Neural cell (in vitro differentiated cells): Measurements from ENCODE around the gene ARHGAP24. TPM values are rescaled to one million over a fixed set of nuclear protein-coding genes. Genes with fewer than 3 reads are reported as not detected.

ENCODE experiments used
- H2AFZ ChIP-seq: fragments of 200-600, 300-800 bp; sonication (generic), shearing (Covaris generic); 2 replicates; pipeline ENCODE4 v1.6.0; 2014; ENCODE audit warnings: low read depth, mild to moderate bottlenecking, antibody characterized with exemption, low read length, moderate library complexity
- H3F3A ChIP-seq: fragments of 200-600 bp; shearing (Covaris generic); 2 replicates; pipeline ENCODE4 v1.6.1; 2016; ENCODE audit warnings: mild to moderate bottlenecking, moderate library complexity, mixed read lengths, antibody characterized with exemption, low read length; ENCODE audit not compliant: insufficient read depth, poor library complexity, severe bottlenecking
- H3K27ac ChIP-seq: fragments of 200-600, 300-800 bp; sonication (generic), shearing (Covaris generic); 2 replicates; pipeline ENCODE4 v1.5.1; 2014; ENCODE audit warnings: mild to moderate bottlenecking, low read length, moderate library complexity
- H3K27me3 ChIP-seq: fragments of 300-800, 200-600 bp; sonication (generic), shearing (Covaris generic); 2 replicates; pipeline ENCODE4 v1.6.0; 2014; ENCODE audit warnings: mild to moderate bottlenecking, low read depth, low read length, moderate library complexity; ENCODE audit not compliant: insufficient read depth
- H3K36me3 ChIP-seq: fragments of 300-800, 200-600 bp; sonication (generic), shearing (Covaris generic); 2 replicates; pipeline ENCODE4 v1.5.1; 2014; ENCODE audit warnings: mild to moderate bottlenecking, antibody characterized with exemption, low read length, moderate library complexity; ENCODE audit not compliant: insufficient read depth
- H3K4me2 ChIP-seq: fragments of 300-800, 200-600 bp; sonication (generic), shearing (Covaris generic); 2 replicates; pipeline ENCODE4 v1.6.0; 2014; ENCODE audit warnings: mild to moderate bottlenecking, low read length
- H3K4me3 ChIP-seq: fragments of 300-800, 200-600 bp; sonication (generic), shearing (Covaris generic); 2 replicates; pipeline ENCODE4 v1.5.1; 2014; ENCODE audit warnings: mild to moderate bottlenecking, low read length, moderate library complexity
- H3K79me2 ChIP-seq: fragments of 200-600 bp; shearing (Covaris generic); replicated peaks from 2 replicates; pipeline ENCODE4 v1.6.0; 2014; ENCODE audit warnings: mild to moderate bottlenecking, low read length, moderate library complexity; ENCODE audit not compliant: insufficient read depth
- H3K9ac ChIP-seq: fragments of 300-800, 200-600 bp; sonication (generic), shearing (Covaris generic); 2 replicates; pipeline ENCODE4 v1.6.1; 2016; ENCODE audit warnings: mild to moderate bottlenecking, low read length, mixed read lengths
- H3K9me2 ChIP-seq: fragments of 200-600 bp; shearing (Covaris generic); 2 replicates; pipeline ENCODE4 v1.6.1; 2016; ENCODE audit warnings: mild to moderate bottlenecking, low read length, mixed read lengths; ENCODE audit not compliant: insufficient read depth
- H3K9me3 ChIP-seq: fragments of 200-600, 300-800 bp; sonication (generic), shearing (Covaris generic); 2 replicates; pipeline ENCODE4 v1.6.1; 2016; ENCODE audit warnings: mild to moderate bottlenecking, mixed run types, low read length, moderate library complexity, mixed read lengths
- H4K20me1 ChIP-seq: fragments of 200-600 bp; shearing (Covaris generic); 2 replicates; pipeline ENCODE4 v1.6.1; 2016; ENCODE audit warnings: mild to moderate bottlenecking, mixed run types; ENCODE audit not compliant: insufficient read depth
- CTCF ChIP-seq: fragments of 450-650 bp; IDR thresholded peaks from 2 replicates; pipeline ENCODE4 v1.5.1; 2014; ENCODE audit warnings: antibody characterized with exemption, mild to moderate bottlenecking, moderate library complexity; ENCODE audit not compliant: poor library complexity, severe bottlenecking
- EP300 ChIP-seq: fragments of 450-650 bp; conservative IDR thresholded peaks from 2 replicates; pipeline ENCODE4 v1.6.1; 2014; ENCODE audit warnings: antibody characterized with exemption, mild to moderate bottlenecking, moderate library complexity; ENCODE audit not compliant: poor library complexity, severe bottlenecking
- EZH2 ChIP-seq: fragments of 200-600, 300-800 bp; shearing (Covaris generic), sonication (generic); IDR thresholded peaks from 2 replicates; pipeline ENCODE4 v1.6.1; 2014; ENCODE audit warnings: antibody characterized with exemption, low read length, borderline replicate concordance, mild to moderate bottlenecking; ENCODE audit not compliant: insufficient read depth, poor library complexity, severe bottlenecking
- MXI1 ChIP-seq: fragments of 450-650 bp; conservative IDR thresholded peaks from 2 replicates; pipeline ENCODE4 v1.6.1; 2014; ENCODE audit warnings: antibody characterized with exemption, mild to moderate bottlenecking; ENCODE audit not compliant: poor library complexity, severe bottlenecking
- POLR2AphosphoS5 ChIP-seq: IDR thresholded peaks from 2 replicates; pipeline ENCODE4 v1.6.1; 2012
- RAD21 ChIP-seq: fragments of 450-650 bp; conservative IDR thresholded peaks from 2 replicates; pipeline ENCODE4 v1.6.1; 2014; ENCODE audit warnings: antibody characterized with exemption, mild to moderate bottlenecking, moderate library complexity
- REST ChIP-seq: IDR thresholded peaks from 2 replicates; pipeline ENCODE4 v1.6.1; 2012; ENCODE audit warnings: borderline replicate concordance
- SMC3 ChIP-seq: fragments of 450-650 bp; conservative IDR thresholded peaks from 2 replicates; pipeline ENCODE4 v1.6.1; 2014; ENCODE audit warnings: antibody characterized with exemption, mild to moderate bottlenecking, moderate library complexity; ENCODE audit not compliant: poor library complexity
- TAF1 ChIP-seq: IDR thresholded peaks from 2 replicates; pipeline ENCODE4 v1.6.1; 2012; ENCODE audit warnings: low read depth
- polyA plus RNA-seq: library from polyadenylated mRNA; depleted of rRNA; stranded (reverse); fragments of >200 nt; gene quantifications from 2 replicates; pipeline ENCODE4 v1.2.3, GENCODE V29; 2014

The ARHGAP24 gene
- polyA plus RNA-seq, 1 donor from 2014 or later, result 2.9 TPM

- no peaks in the 10 kb centered on the region for H3F3A ChIP-seq
- no peaks in the 10 kb centered on the region for H3K36me3 ChIP-seq
- H3K27me3 ChIP-seq, result no peaks in the 10 kb centered on the region
- H3K9me2 ChIP-seq, result no peaks in the 10 kb centered on the region
- H3K4me3 ChIP-seq, result no peak overlapping the region
- no peak overlapping the region for H3K9ac ChIP-seq
- H3K9me3 ChIP-seq, result no peaks in the 10 kb centered on the region
- TF ChIP-seq REST (no peak), SMC3 (no peak), RAD21 (no peak)
- no peaks in the 10 kb centered on the region for H3K79me2 ChIP-seq
- H2AFZ ChIP-seq, result no peak overlapping the region
- no peak overlapping the region for H3K27ac ChIP-seq
- H3K4me2 ChIP-seq, result no peak overlapping the region
- no peaks in the 10 kb centered on the region for H4K20me1 ChIP-seq
Measured at GRCh38 chr4:85682391-85682790, 207.4 kb downstream of the ARHGAP24 start.

- H4K20me1 ChIP-seq, result no peaks in the 10 kb centered on the region
Measured at GRCh38 chr4:85684676-85685075, 209.7 kb downstream of the ARHGAP24 start.

More at GRCh38 chr4:85684676-85685075, 209.7 kb downstream of the ARHGAP24 start:
- H3K4me2 ChIP-seq, result no peak overlapping the region
- no peaks in the 10 kb centered on the region for H3K27me3 ChIP-seq
- H3K79me2 ChIP-seq, result no peaks in the 10 kb centered on the region
- TF ChIP-seq REST, result no peak
- TF ChIP-seq RAD21, result no peak
- no peak for TF ChIP-seq CTCF
- no peak for TF ChIP-seq MXI1
- no peak for TF ChIP-seq EP300
- TF ChIP-seq SMC3, result no peak
- no peak for TF ChIP-seq EZH2
- no peak for TF ChIP-seq TAF1
- TF ChIP-seq POLR2AphosphoS5, result no peak
- no peaks in the 10 kb centered on the region for H3K9me2 ChIP-seq
- no peak overlapping the region for H3K4me3 ChIP-seq
- H3K36me3 ChIP-seq, result no peaks in the 10 kb centered on the region
- no peaks in the 10 kb centered on the region for H3F3A ChIP-seq
- no peak overlapping the region for H3K9ac ChIP-seq
- H3K9me3 ChIP-seq, result no peaks in the 10 kb centered on the region
- no peak overlapping the region for H2AFZ ChIP-seq
- no peak overlapping the region for H3K27ac ChIP-seq
